CD4-positive, CD25-positive, alpha-beta regulatory T cell (primary cell): ENCODE measurements around the gene RNFT2. TPM values are rescaled to one million over a fixed set of nuclear protein-coding genes. Genes with fewer than 3 reads are reported as not detected.

ENCODE experiments used
- ATAC-seq, 2 donors: fragments of 150-1000 bp; cut with Tn5 transposase; one replicate each; pipeline ENCODE4 v1.10.0; 2021; ENCODE audit warnings: low read depth in 2 of 2, moderate number of reproducible peaks in 2 of 2, moderate library complexity in 1 of 2
- DNase-seq, 3 donors: peaks; one replicate each; pipeline versions ENCODE4 v3.0.0 to v3.0.0-alpha.2; 2012 to 2022; ENCODE audit warnings: mixed read lengths in 1 of 3
- H3K27ac ChIP-seq: one replicate; pipeline ENCODE4 v1.7.0; 2013; ENCODE audit warnings: mild to moderate bottlenecking, low read length; ENCODE audit not compliant: insufficient read depth, poor library complexity, severe bottlenecking
- H3K27me3 ChIP-seq: one replicate; pipeline ENCODE4 v1.7.0; 2013; ENCODE audit warnings: low read length; ENCODE audit not compliant: control insufficient read depth, insufficient read depth
- H3K36me3 ChIP-seq: one replicate; pipeline ENCODE4 v1.7.0; 2013; ENCODE audit warnings: mild to moderate bottlenecking, low read length, moderate library complexity; ENCODE audit not compliant: control insufficient read depth, insufficient read depth
- H3K4me1 ChIP-seq: 2 replicates; pipeline ENCODE4 v1.7.0; 2013; ENCODE audit warnings: mild to moderate bottlenecking, low read length; ENCODE audit not compliant: insufficient read depth, control insufficient read depth, poor library complexity, severe bottlenecking
- H3K4me3 ChIP-seq: one replicate; pipeline ENCODE4 v1.7.0; 2013; ENCODE audit warnings: low read depth, mild to moderate bottlenecking, low read length, moderate library complexity
- H3K9me3 ChIP-seq, 2 experiments: 1 replicate in 1 of 2; 2 replicates in 1 of 2; pipeline ENCODE4 v1.7.0; 2013; ENCODE audit warnings: low read length in 2 of 2, mild to moderate bottlenecking in 1 of 2, moderate library complexity in 1 of 2; ENCODE audit not compliant: control insufficient read depth in 2 of 2
- H3K27ac Mint-ChIP-seq, 3 donors: one replicate each; pipeline ENCODE4 v1.8.0; 2020 to 2022; ENCODE audit warnings: mild to moderate bottlenecking in 3 of 3, mixed read lengths in 3 of 3, moderate library complexity in 2 of 3
- H3K27me3 Mint-ChIP-seq: one replicate; pipeline ENCODE4 v1.8.0; 2022; ENCODE audit warnings: mild to moderate bottlenecking, mixed read lengths
- H3K36me3 Mint-ChIP-seq: one replicate; pipeline ENCODE4 v1.8.0; 2020; ENCODE audit warnings: mixed read lengths
- H3K4me1 Mint-ChIP-seq, 4 donors: one replicate each; pipeline ENCODE4 v1.8.0; 2020 to 2022; ENCODE audit warnings: mixed read lengths in 4 of 4, mild to moderate bottlenecking in 1 of 4
- H3K4me3 Mint-ChIP-seq, 4 donors: one replicate each; pipeline ENCODE4 v1.8.0; 2020 to 2022; ENCODE audit warnings: mild to moderate bottlenecking in 4 of 4, mixed read lengths in 4 of 4, moderate library complexity in 3 of 4
- H3K9me3 Mint-ChIP-seq, 7 donors: one replicate each; pipeline ENCODE4 v1.8.0; 2020 to 2022; ENCODE audit warnings: mixed read lengths in 7 of 7, mild to moderate bottlenecking in 3 of 7, moderate library complexity in 2 of 7
- polyA plus RNA-seq, 4 donors: library from polyadenylated mRNA; unstranded; fragments of 300-500 nt; fragmentation: Illumina TruSeq; gene quantifications; one replicate each; pipeline ENCODE4 v1.2.3, GENCODE V29; 2021
- total RNA-seq: library from RNA; stranded (reverse); gene quantifications from one replicate; pipeline ENCODE4 v1.2.3, GENCODE V29; 2022

RNFT2 gene
- total and polyA plus RNA-seq, 5 donors from 2014 or later = 0.69 to 9.7 (median 2.2) TPM

- Histone ChIP-seq H3K4me1 (peaks cover 35% of the 10 kb centered on the region), H3K27ac (no peak overlapping the region), H3K9me3 (no peaks in the 10 kb centered on the region), H3K27me3 (peaks cover 25% of the 10 kb centered on the region), H3K36me3 (no peaks in the 10 kb centered on the region), H3K4me3 (no peak overlapping the region)
- H3K27me3 Mint-ChIP-seq = peaks cover 82% of the 10 kb centered on the region
- peak overlapping the region in 1 of 3 donors; percentile 12 for H3K27ac Mint-ChIP-seq
- H3K9me3 Mint-ChIP-seq = peaks cover 0 to 2% (median 0%) of the 10 kb centered on the region in 7 donors
- ATAC-seq (no peak), DNase-seq (no peak)
- H3K4me3 Mint-ChIP-seq = peak overlapping the region; percentile 28 to 83 (median 63)
- H3K36me3 Mint-ChIP-seq = no peaks in the 10 kb centered on the region
- H3K4me1 Mint-ChIP-seq = peaks cover 0 to 37% (median 21%) of the 10 kb centered on the region in 4 donors
These were observed 142.2 kb downstream of the RNFT2 start for GRCh38 chr12:116880213-116880816.

GRCh38 chr12:116880817-116881324 lies 142.8 kb downstream of the RNFT2 start:
- ATAC-seq (peak; percentile 58 to 66), DNase-seq (peak in 2 of 3 donors; percentile 20 to 62)
- Mint-ChIP-seq H3K27me3 (peaks cover 82% of the 10 kb centered on the region), H3K4me1 (peaks cover 0 to 37% (median 21%) of the 10 kb centered on the region in 4 donors), H3K27ac (peak overlapping the region in 1 of 3 donors; percentile 12), H3K36me3 (no peaks in the 10 kb centered on the region), H3K9me3 (peaks cover 0 to 2% (median 0%) of the 10 kb centered on the region in 7 donors), H3K4me3 (peak overlapping the region; percentile 7 to 83 (median 46))
- Histone ChIP-seq H3K27ac (no peak overlapping the region), H3K4me1 (peaks cover 35% of the 10 kb centered on the region), H3K36me3 (no peaks in the 10 kb centered on the region), H3K4me3 (no peak overlapping the region), H3K9me3 (no peaks in the 10 kb centered on the region), H3K27me3 (peaks cover 25% of the 10 kb centered on the region)

- Histone ChIP-seq H3K9me3 (no peaks in the 10 kb centered on the region), H3K4me3 (no peak within 1 kb of the TSS), H3K36me3 (no peaks in the 10 kb centered on the region), H3K27me3 (peaks cover 25% of the 10 kb centered on the region), H3K4me1 (peaks cover 35% of the 10 kb centered on the region), H3K27ac (no peak within 1 kb of the TSS)
- Mint-ChIP-seq H3K4me3 (peak within 1 kb of the TSS; percentile 59 to 83 (median 70)), H3K27ac (peak within 1 kb of the TSS in 1 of 3 donors; percentile 12), H3K4me1 (peaks cover 0 to 37% (median 21%) of the 10 kb centered on the region in 4 donors), H3K36me3 (no peaks in the 10 kb centered on the region), H3K9me3 (peaks cover 0 to 2% (median 0%) of the 10 kb centered on the region in 7 donors), H3K27me3 (peaks cover 82% of the 10 kb centered on the region)
- ATAC-seq = no peak
- DNase-seq = no peak
These were observed 143.3 kb downstream of the RNFT2 start, which contains the start of gene HRK for GRCh38 chr12:116881325-116881876. HRK (minus strand) TSS chr12:116881441; CDS start chr12:116881307, 134 bp downstream.

- peaks cover 80% of the 10 kb centered on the region for H3K27me3 Mint-ChIP-seq
- Histone ChIP-seq H3K4me3 (no peak overlapping the region), H3K27me3 (peaks cover 22% of the 10 kb centered on the region), H3K27ac (no peak overlapping the region), H3K4me1 (peaks cover 35% of the 10 kb centered on the region), H3K9me3 (no peaks in the 10 kb centered on the region), H3K36me3 (no peaks in the 10 kb centered on the region)
- no peaks in the 10 kb centered on the region for H3K36me3 Mint-ChIP-seq
- DNase-seq = no peak
- H3K4me3 Mint-ChIP-seq = peak overlapping the region; percentile 59 to 76 (median 66)
- H3K4me1 Mint-ChIP-seq = peaks cover 0 to 37% (median 21%) of the 10 kb centered on the region in 4 donors
- H3K9me3 Mint-ChIP-seq = peaks cover 0 to 2% (median 0%) of the 10 kb centered on the region in 7 donors
- H3K27ac Mint-ChIP-seq = no peak overlapping the region
- ATAC-seq = no peak
These were observed 143.9 kb downstream of the RNFT2 start for GRCh38 chr12:116881877-116882507.

- H3K4me3 Mint-ChIP-seq = peak overlapping the region in 2 of 4 donors; percentile 63 to 70
- no peaks in the 10 kb centered on the region for H3K36me3 Mint-ChIP-seq
- no peak overlapping the region for H3K27ac Mint-ChIP-seq
- peaks cover 78% of the 10 kb centered on the region for H3K27me3 Mint-ChIP-seq
- Histone ChIP-seq H3K36me3 (no peaks in the 10 kb centered on the region), H3K4me3 (no peak overlapping the region), H3K9me3 (no peaks in the 10 kb centered on the region), H3K4me1 (peaks cover 35% of the 10 kb centered on the region), H3K27me3 (peaks cover 25% of the 10 kb centered on the region), H3K27ac (no peak overlapping the region)
- ATAC-seq (no peak), DNase-seq (no peak)
- peaks cover 0 to 2% (median 0%) of the 10 kb centered on the region in 7 donors for H3K9me3 Mint-ChIP-seq
- peaks cover 0 to 37% (median 21%) of the 10 kb centered on the region in 4 donors for H3K4me1 Mint-ChIP-seq
These were observed 144.6 kb downstream of the RNFT2 start for GRCh38 chr12:116882742-116883141.

GRCh38 chr12:116884871-116885270 lies 146.8 kb downstream of the RNFT2 start:
- peaks cover 17% of the 10 kb centered on the region for H3K4me1 ChIP-seq
- no peak for ATAC-seq
- no peaks in the 10 kb centered on the region for H3K36me3 Mint-ChIP-seq
- peaks cover 73% of the 10 kb centered on the region for H3K27me3 Mint-ChIP-seq
- H3K4me3 ChIP-seq = no peak overlapping the region
- no peak for DNase-seq
- no peaks in the 10 kb centered on the region for H3K9me3 Mint-ChIP-seq
- no peaks in the 10 kb centered on the region for H3K36me3 ChIP-seq
- no peaks in the 10 kb centered on the region for H3K9me3 ChIP-seq
- no peak overlapping the region for H3K27ac ChIP-seq
- H3K27ac Mint-ChIP-seq = no peak overlapping the region
- peaks cover 0 to 22% (median 11%) of the 10 kb centered on the region in 4 donors for H3K4me1 Mint-ChIP-seq
- no peak overlapping the region for H3K4me3 Mint-ChIP-seq
- peaks cover 21% of the 10 kb centered on the region for H3K27me3 ChIP-seq

- Mint-ChIP-seq H3K4me1 (peaks cover 0 to 16% (median 7%) of the 10 kb centered on the region in 4 donors), H3K36me3 (no peaks in the 10 kb centered on the region), H3K9me3 (peaks cover 0 to 3% (median 0%) of the 10 kb centered on the region in 7 donors), H3K27me3 (peaks cover 67% of the 10 kb centered on the region), H3K27ac (no peak overlapping the region), H3K4me3 (no peak overlapping the region)
- no peak for DNase-seq
- ATAC-seq = no peak
- Histone ChIP-seq H3K4me3 (no peak overlapping the region), H3K4me1 (peaks cover 11% of the 10 kb centered on the region), H3K36me3 (no peaks in the 10 kb centered on the region), H3K27ac (no peak overlapping the region), H3K27me3 (peaks cover 19% of the 10 kb centered on the region), H3K9me3 (no peaks in the 10 kb centered on the region)
These were observed 147.4 kb downstream of the RNFT2 start for GRCh38 chr12:116885491-116885890.
